Urinary bladder (tissue), 4 donors: Measurements from ENCODE around the gene SCN4A. TPM values are rescaled to one million over a fixed set of nuclear protein-coding genes. Genes with fewer than 3 reads are reported as not detected.

Experiments
- DNase-seq: peaks from one replicate; pipeline ENCODE4 v3.0.0-alpha.2; 2015; ENCODE audit errors: extremely low spot score
- H3K27ac ChIP-seq: one replicate; pipeline ENCODE4 v1.5.1; 2013; ENCODE audit warnings: low read depth, mild to moderate bottlenecking, moderate library complexity
- H3K36me3 ChIP-seq: one replicate; pipeline ENCODE4 v1.6.1; 2013; ENCODE audit warnings: mild to moderate bottlenecking, moderate library complexity; ENCODE audit not compliant: insufficient read depth
- H3K4me1 ChIP-seq: one replicate; pipeline ENCODE4 v1.6.1; 2013; ENCODE audit warnings: mild to moderate bottlenecking, moderate library complexity; ENCODE audit not compliant: insufficient read depth
- H3K4me3 ChIP-seq: one replicate; pipeline ENCODE4 v1.5.1; 2013; ENCODE audit warnings: low read depth, low read length
- WGBS: extraction: QIAGEN DNeasy Blood & Tissue Kit; methylation state at CpG from one replicate; pipeline ENCODE4 v1.1.7; 2013; 5-methylcytosine and 5-hydroxymethylcytosine counted together
- polyA plus RNA-seq: library from polyadenylated mRNA; stranded (reverse); fragments of 200-250 nt; gene quantifications from one replicate; pipeline ENCODE4 v1.2.3, GENCODE V29; 2013
- total RNA-seq: library from RNA; depleted of rRNA; stranded (reverse); fragments of >200 nt; gene quantifications from one replicate; pipeline ENCODE4 v1.2.3, GENCODE V29; 2014
- donor health status: healthy with polysubstance abuse.
- donor health status: healthy.

Gene SCN4A
- total and polyA plus RNA-seq, 2 donors = 0.65 to 1.6 TPM

DNA sequence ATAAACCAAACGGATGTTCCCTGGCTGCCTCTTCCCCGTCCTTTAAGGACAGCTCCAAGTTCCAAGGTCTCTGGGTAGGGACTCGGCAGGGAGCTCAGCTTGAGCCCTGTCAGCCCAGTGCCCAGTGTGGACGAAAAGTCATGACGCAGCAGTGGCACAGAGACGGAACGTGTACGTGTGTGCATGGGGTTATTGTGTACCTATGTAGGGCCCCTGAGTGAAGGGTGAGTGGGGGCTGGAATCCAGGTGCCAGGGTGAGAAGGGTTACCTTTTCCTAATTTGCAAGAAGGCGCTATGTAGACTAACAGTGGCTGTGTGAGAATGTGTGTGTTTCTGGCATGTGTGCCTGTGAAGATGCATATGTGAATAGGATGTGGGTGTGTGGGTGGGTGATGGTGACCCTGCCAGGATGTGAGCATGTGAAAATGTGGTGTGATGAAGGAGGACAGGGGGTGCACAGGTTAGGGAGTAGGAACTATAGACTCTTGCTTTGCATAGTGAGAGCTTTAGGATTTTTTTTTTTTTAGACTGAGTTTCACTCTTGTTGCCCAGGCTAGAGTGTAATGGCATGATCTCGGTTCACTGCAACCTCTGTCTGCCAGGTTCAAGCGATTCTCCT is 6.0 kb downstream of the SCN4A start:
- no peak for DNase-seq
- no peaks in the 10 kb centered on the region for H3K36me3 ChIP-seq
- H3K4me3 ChIP-seq = no peak overlapping the region
- WGBS = 82% methylated on average over 11 of the region's 11 CpGs
- no peak overlapping the region for H3K27ac ChIP-seq
- no peaks in the 10 kb centered on the region for H3K4me1 ChIP-seq

DNA sequence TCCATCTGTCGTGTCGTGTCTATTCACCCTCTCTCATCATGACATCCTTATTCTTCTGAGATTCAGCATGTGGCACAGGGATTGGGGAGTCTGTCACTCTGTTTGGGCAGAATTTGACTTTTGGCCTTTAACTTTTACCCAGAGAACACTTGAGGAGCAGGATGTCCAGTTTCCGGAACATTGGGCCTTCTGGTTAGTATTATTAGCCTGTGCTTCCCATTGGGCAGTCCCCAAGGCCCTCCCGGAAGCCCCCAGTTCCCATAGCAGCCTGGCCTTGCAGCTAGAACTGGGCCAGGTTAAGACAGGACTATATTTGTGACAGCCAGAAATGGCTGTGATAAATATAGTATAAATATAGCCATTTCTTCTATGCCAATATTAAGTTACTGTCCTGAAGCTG is 9.6 kb downstream of the SCN4A start:
- H3K4me3 ChIP-seq = no peak overlapping the region
- H3K4me1 ChIP-seq = no peaks in the 10 kb centered on the region
- 89% methylated on average over 4 of the region's 4 CpGs for WGBS
- H3K27ac ChIP-seq = no peak overlapping the region
- no peak for DNase-seq
- H3K36me3 ChIP-seq = no peaks in the 10 kb centered on the region

DNA sequence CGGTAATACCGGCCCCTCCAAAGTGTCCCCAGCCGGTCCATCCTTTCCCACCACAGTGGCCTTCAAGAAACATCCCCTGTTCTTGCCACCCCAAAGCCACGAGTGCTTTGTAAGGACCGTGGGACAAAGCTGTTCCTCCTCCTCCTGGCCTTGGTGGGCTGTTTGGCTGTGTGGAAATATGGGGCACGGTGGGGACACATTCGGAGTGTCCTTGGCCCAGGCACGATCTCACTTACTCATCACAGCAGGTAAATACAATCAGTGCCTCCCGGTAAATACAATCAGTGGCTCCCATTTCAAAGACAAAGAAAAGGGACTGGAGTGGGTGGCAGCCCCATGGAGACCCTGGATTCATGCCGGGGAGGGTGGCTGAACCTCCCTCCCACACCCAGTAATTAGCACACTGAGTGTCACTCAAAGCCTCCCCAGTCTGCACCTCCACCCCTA is 10.4 kb downstream of the SCN4A start:
- 63% methylated on average over 10 of the region's 10 CpGs for WGBS
- H3K27ac ChIP-seq = no peak overlapping the region
- no peaks in the 10 kb centered on the region for H3K4me1 ChIP-seq
- no peak for DNase-seq
- H3K36me3 ChIP-seq = no peaks in the 10 kb centered on the region
- no peak overlapping the region for H3K4me3 ChIP-seq

DNA sequence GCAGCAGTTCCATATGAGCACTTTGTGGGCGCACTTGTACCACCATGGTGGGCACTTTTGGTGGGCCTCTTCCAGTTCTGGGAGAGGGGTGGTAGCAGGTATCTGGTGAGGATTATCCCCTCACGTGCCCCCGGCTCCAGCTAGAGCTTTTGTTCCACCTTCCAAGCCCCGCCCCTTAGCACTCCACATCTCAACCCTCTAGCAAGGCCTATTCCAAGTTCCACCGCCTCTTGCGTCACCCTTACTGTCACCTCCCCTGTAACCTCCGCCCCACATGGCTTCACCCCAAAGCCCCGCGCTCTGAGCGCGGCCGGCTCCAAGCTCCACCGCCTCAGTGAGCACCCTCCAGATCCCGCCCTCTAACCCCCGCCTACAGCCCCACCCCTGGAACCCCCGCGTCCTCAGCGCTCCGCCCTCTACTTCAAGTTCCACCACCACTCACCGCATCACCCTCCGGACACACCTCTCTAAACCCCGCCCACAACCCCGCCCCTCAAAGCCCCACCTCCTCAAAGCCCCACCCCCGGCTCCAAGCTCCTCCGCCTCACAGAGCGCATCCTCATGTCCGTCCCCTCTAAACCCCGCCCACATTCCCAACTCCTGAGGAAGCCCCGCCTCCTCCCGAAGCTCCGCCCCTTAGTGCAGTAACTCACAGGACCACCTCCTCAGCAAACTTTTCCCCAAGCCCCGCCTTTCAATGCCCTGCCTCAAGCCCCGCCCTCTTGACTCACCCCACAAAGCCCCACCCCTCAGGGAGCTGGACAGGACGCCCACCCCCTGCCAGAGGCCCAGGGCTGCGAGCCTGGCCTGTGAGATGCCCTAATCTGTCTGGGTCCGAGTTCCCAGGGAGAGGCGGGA is 11.1 kb downstream of the SCN4A start:
- Histone ChIP-seq H3K4me1 (no peaks in the 10 kb centered on the region), H3K36me3 (no peaks in the 10 kb centered on the region), H3K27ac (no peak overlapping the region), H3K4me3 (no peak overlapping the region)
- no peak for DNase-seq
- 16% methylated on average over 37 of the region's 37 CpGs for WGBS

DNA sequence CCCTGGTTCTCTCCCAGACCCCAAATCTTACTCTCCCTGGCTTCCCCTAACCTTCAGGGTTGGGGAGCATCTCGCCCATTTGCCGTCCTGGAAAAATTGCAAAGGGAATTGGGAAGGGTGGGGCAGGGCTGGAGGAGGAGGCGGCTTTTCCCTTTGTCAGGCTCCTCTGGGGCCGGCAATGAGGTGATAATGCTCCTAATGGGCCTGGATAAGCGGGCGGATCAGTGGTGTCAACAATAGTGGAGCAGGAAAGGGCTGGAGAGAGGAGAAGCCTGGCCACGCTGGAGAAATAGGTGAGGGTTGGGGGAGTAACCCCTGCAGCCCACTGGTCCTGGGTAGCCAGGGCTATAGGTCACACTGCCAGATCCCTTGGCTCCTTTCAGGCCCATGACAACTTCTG is 12.3 kb downstream of the SCN4A start:
- Histone ChIP-seq H3K27ac (no peak overlapping the region), H3K36me3 (no peaks in the 10 kb centered on the region), H3K4me3 (no peak overlapping the region), H3K4me1 (no peaks in the 10 kb centered on the region)
- 68% methylated on average over 7 of the region's 7 CpGs for WGBS
- DNase-seq = no peak

DNA sequence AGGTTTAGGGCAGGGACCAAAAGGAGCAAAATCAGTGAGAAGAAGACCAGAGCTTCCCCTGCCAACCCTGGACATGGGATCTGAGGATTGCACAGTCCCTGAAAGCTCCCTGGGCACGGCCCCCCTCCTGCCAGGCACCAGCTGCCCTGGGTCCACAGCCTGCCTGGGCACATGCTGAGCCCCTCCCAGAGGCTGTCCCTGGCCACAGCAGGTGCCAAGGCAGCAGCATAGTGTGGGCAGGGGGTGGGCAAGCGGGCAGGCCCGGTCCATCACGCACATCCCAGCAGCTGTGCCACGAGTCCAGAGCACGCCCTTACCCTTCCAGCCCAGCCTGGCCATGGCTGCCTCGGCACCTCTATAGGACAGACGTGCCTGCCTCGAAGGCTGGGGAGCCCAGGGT is 12.7 kb downstream of the SCN4A start:
- Histone ChIP-seq H3K27ac (no peak overlapping the region), H3K36me3 (no peaks in the 10 kb centered on the region), H3K4me1 (no peaks in the 10 kb centered on the region), H3K4me3 (no peak overlapping the region)
- WGBS = 82% methylated on average over 9 of the region's 9 CpGs
- DNase-seq = no peak

DNA sequence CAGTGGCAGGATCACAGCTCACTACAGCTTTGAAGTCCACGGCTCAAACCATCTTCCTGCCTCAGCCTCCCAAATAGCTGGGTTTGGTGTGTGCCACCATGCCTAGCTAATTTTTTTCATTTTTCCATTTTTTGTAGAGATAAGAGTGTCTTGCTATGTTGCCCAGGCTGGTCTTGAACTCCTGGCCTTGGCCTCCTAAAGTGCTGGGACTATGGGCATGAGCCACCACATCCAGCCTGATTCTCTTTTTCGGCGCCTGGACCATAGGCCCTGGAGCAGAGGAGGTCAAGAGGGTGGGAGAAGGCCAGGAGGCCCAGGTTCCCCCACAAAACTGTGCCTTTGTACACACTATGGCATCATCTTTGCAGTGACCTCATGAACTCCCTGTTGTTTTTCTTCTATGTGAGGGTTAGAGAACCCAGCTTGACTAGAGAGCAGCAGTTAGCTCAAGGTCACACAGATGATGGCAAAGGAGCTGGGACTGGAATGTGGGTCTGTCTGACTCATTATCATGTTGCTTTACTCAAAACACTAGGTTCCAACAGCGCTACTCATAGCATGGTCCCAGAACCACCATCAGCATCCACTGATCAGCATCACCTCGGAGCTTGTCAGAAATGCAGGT is 16.3 kb downstream of the SCN4A start:
- Histone ChIP-seq H3K4me1 (no peaks in the 10 kb centered on the region), H3K4me3 (no peak overlapping the region), H3K36me3 (no peaks in the 10 kb centered on the region), H3K27ac (no peak overlapping the region)
- WGBS = 96% methylated on average over 5 of the region's 5 CpGs
- no peak for DNase-seq

DNA sequence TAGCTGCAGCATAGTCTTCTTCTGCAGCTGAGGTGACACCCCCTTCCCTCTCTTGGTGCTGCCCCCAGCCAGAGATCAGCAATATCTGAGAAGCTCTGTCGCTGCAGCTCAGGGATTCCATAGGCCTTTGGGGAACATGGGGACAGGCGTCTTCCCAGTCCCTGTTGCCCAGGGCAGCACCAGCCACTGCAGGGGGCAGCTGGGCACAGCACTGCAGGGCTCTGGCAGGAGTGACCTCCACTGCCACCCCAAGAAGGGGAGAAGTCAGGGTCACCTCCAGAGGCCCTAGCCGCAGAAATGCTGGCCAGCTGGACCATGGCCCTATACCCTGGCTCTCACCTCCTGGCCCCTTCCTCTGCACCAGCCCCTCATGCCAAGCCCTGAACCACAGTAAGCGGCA is 16.9 kb downstream of the SCN4A start:
- DNase-seq = no peak
- H3K4me1 ChIP-seq = no peaks in the 10 kb centered on the region
- no peak overlapping the region for H3K4me3 ChIP-seq
- no peaks in the 10 kb centered on the region for H3K36me3 ChIP-seq
- 85% methylated on average over 4 of the region's 4 CpGs for WGBS
- no peak overlapping the region for H3K27ac ChIP-seq

DNA sequence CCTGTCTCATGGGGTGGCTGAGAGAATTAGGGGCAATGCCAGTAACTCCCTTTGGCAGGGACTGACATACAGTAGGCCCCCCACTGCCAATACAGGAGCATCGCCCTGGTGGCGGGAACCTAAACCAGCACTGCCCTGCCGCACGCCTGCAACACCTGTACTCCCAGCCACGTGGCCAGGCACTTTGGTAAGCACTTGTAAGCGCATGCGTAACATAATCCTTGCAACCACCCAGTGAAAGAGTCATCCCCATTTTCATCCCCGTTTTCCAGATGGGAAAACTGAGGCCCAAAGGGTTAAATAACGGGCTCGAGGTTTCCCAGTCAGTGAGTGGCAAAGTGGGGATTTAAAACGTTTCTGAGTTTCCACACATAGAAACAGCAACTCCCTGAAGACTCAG is 17.5 kb downstream of the SCN4A start:
- WGBS = 81% methylated on average over 11 of the region's 11 CpGs
- Histone ChIP-seq H3K27ac (no peak overlapping the region), H3K36me3 (no peaks in the 10 kb centered on the region), H3K4me3 (no peak overlapping the region), H3K4me1 (no peaks in the 10 kb centered on the region)
- DNase-seq = no peak

DNA sequence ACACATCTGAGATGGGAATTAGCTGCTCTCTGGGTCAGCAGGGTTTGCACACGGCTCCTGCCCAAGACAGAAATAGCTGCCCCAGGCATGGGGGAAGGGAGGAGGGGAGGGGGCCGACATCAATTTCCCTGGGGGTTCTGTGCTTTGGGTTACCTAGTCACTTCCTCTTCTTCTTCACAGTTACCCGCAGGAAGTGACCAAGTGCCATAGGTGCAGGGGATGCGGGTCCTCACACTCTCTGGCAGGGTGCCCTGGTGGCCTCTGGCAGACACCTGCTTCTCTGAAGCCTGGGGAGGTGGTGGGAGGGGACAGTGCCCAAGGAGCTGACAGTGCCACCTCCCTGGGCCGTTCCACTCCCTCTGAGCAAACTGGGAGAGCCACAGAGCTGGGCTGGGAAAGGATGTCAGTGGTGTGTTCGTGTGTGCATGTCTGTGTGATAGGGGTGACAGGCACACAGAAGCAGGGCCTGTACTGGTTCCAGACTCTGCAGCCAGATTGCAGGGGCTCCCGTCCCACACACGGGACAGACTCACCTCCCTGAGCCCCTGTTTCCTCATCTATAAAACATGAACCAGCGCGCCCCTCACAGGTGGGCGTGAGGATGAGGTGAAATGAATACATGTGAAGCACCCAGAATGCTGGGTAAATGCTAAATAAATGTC is 18.2 kb downstream of the SCN4A start:
- WGBS = 57% methylated on average over 11 of the region's 11 CpGs
- no peak for DNase-seq
- H3K36me3 ChIP-seq = no peaks in the 10 kb centered on the region
- H3K27ac ChIP-seq = no peak overlapping the region
- no peak overlapping the region for H3K4me3 ChIP-seq
- no peaks in the 10 kb centered on the region for H3K4me1 ChIP-seq

DNA sequence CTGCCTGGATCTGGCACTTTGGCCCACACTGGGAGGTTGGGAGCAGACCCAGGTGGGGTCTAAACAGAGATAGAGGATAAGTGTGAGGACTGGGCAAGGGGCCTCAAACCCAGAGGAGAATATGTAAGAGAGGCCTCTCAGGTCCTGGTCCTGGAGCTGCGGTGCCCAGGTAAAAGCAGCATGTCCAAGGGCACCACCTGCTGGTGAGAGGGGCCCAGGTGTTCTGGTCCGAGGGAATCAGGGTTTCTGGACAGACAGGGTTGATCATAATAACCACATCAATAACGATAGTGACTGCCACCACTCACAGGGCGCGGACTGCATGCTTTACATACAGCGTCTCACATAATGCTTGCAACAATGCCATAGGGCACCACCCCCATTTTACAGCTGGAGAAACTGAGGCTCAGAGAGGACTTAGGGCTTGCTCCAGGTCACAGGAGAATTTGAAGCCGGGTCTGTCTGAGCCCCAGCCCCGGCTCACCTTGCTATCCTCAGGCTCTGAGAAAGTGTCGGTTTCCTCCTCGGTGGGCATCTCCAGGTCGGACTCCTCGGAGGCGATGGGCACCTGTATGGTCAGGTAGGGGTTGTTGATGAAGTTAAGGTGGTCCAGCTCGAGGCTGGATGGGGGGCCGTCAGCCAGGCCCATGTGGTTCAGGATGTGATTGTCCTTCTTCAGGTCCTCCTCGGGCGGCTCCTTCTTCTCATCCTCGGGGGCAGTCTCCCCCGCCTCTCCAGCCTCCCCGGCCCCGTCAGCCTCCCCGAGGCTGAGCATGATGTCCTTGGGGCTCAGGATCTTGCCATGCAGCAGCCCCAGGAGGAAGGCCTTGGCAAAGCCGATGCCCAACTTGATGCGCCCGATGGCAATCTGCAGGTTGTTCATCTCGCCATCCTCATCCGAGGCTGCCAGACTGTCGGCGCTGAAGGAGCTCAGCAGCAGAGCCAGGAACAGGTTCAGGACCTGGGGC is 21.5 kb downstream of the SCN4A start:
- no peak overlapping the region for H3K27ac ChIP-seq
- WGBS = 89% methylated on average over 29 of the region's 29 CpGs
- H3K36me3 ChIP-seq = no peaks in the 10 kb centered on the region
- DNase-seq = no peak
- no peak overlapping the region for H3K4me3 ChIP-seq
- no peaks in the 10 kb centered on the region for H3K4me1 ChIP-seq

DNA sequence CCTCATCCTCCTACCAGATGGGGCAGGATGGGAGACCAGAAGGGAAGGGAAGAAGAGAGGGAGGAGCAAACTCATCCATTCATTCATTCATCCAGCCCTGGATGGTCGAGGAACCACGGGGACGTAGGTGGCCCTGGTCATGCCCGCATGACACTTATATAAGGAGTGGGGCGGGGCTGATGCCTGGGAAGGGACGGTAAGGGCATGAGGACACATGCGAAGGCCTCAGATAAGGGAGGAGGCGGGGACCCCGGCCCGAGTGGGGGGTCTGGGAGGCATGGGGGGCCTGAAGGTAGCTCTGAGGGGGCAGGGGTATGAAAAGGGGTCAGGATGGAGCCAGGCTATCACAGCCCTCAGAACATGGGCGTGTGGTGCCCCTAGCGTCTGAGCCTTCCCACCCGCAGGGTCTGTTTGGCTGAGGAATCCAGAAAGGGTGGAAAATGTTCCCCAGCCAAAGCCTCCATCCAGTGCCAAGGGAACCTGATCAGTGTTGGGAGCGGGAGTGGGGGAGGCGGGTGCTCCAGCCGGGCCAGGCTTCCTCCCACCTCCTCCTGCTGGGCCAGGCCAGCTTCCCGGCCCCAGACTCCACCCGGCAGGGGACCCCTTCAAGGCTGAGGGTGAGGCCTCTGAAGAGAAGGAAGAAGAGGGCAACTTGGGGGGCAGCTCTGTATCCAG is 23.0 kb downstream of the SCN4A start:
- no peak overlapping the region for H3K27ac ChIP-seq
- 67% methylated on average over 18 of the region's 18 CpGs for WGBS
- H3K4me1 ChIP-seq = no peaks in the 10 kb centered on the region

More for the DNA sequence above, 23.0 kb downstream of the SCN4A start:
- no peaks in the 10 kb centered on the region for H3K36me3 ChIP-seq
- no peak overlapping the region for H3K4me3 ChIP-seq
- DNase-seq = no peak
